ENCODE measurements around the gene RCAN1.

RCAN1 gene

DNA sequence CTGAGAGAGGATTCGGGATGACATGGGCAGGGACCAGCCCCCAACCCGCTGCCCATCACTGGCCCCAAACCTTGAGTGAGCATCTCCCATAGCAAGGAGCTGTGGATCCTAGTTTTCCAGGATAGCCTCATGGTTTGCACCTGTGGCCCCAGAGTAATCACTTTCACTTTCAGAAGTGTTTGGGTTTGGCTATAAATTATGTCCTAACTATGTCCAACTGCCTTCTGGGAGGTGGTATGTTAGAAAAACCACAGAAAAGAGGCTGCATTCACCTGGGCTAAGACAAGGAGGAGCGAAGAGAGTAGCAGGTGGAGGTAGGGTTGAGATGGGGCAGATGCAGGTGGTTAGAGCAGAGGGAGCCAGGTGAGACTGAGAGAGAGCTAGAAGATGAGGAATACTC lies 34.5 kb upstream of the RCAN1 start:
- Histone ChIP-seq H3K4ac (ENCODE audit: low read depth, low read length) (no peak overlapping the region), H2BK120ac (ENCODE audit: low read depth, low read length) (no peak overlapping the region), H3K23ac (ENCODE audit: low read length) (no peak overlapping the region), H3K79me1 (ENCODE audit: low read length) (no peaks in the 10 kb centered on the region), H3K18ac (ENCODE audit: low read length) (no peak overlapping the region), H4K5ac (ENCODE audit: low read length) (no peak overlapping the region), H3K4me3 (ENCODE audit: low read length) (no peak overlapping the region), H3K9ac (ENCODE audit: low read length) (no peak overlapping the region), H3K79me2 (ENCODE audit: control insufficient read depth, insufficient read depth, low read length) (no peaks in the 10 kb centered on the region), H4K8ac (ENCODE audit: low read depth, low read length) (no peak overlapping the region), H2BK15ac (replicated peaks; ENCODE audit: low read depth) (no peak overlapping the region), H3K56ac (ENCODE audit: low read length) (no peak overlapping the region), H3K4me2 (ENCODE audit: low read length) (no peak overlapping the region), H3K36me3 (ENCODE audit: control insufficient read depth, insufficient read depth, low read length) (no peaks in the 10 kb centered on the region), H3K27ac (ENCODE audit: low read depth, low read length) (no peak overlapping the region), H3K27me3 (ENCODE audit: insufficient read depth, low read length, poor library complexity) (no peaks in the 10 kb centered on the region), H3K4me1 (ENCODE audit: control insufficient read depth, low read depth, low read length) (no peaks in the 10 kb centered on the region), H2AK5ac (ENCODE audit: low read length) (no peak overlapping the region), H2BK5ac (ENCODE audit: low read length) (no peak overlapping the region)
- DNase-seq, result no peak
- WGBS (ENCODE audit: extremely low coverage, insufficient coverage, low lambda C conversion rate), result no CpG with 5 or more reads among the region's 3 CpGs

DNA sequence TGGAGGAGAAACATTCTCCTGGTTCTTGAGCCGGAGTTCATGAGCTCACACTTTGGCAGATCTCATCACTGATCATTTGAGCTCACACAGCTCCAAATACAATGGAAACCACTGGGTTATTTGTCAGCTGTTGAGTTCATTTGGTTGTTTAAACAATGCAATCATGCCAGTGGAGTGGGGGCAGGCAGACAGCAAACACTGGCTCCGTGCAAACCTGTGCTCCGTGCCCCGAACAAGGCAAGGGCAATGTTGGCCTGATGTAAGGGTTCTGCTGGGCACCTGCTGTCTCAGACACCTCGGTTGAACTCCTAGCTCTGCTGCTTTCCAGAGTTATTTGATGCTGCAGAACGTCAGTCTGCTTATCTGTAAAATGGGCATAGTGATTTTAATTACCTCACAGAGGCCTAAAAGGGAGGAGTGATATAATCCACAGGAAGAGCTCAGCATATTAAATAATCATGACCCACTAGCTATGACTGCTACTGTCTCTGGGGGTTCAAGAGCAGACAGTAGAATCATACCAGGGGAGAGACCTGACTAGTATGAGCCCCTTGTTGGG lies 33.9 kb upstream of the RCAN1 start:
- Histone ChIP-seq H2BK15ac (replicated peaks; ENCODE audit: low read depth) (no peak overlapping the region), H3K36me3 (ENCODE audit: control insufficient read depth, insufficient read depth, low read length) (no peaks in the 10 kb centered on the region), H3K23ac (ENCODE audit: low read length) (no peak overlapping the region), H2BK120ac (ENCODE audit: low read depth, low read length) (no peak overlapping the region), H3K4me2 (ENCODE audit: low read length) (no peak overlapping the region), H3K56ac (ENCODE audit: low read length) (no peak overlapping the region), H4K8ac (ENCODE audit: low read depth, low read length) (no peak overlapping the region), H3K9ac (ENCODE audit: low read length) (no peak overlapping the region), H3K4ac (ENCODE audit: low read depth, low read length) (no peak overlapping the region), H2BK5ac (ENCODE audit: low read length) (no peak overlapping the region), H3K4me1 (ENCODE audit: control insufficient read depth, low read depth, low read length) (no peaks in the 10 kb centered on the region), H3K79me2 (ENCODE audit: control insufficient read depth, insufficient read depth, low read length) (no peaks in the 10 kb centered on the region), H3K79me1 (ENCODE audit: low read length) (no peaks in the 10 kb centered on the region), H4K5ac (ENCODE audit: low read length) (no peak overlapping the region), H3K4me3 (ENCODE audit: low read length) (no peak overlapping the region), H3K27ac (ENCODE audit: low read depth, low read length) (no peak overlapping the region), H2AK5ac (ENCODE audit: low read length) (no peak overlapping the region), H3K27me3 (ENCODE audit: insufficient read depth, low read length, poor library complexity) (no peaks in the 10 kb centered on the region), H3K18ac (ENCODE audit: low read length) (no peak overlapping the region)
- WGBS (ENCODE audit: extremely low coverage, insufficient coverage, low lambda C conversion rate), result no CpG with 5 or more reads among the region's 6 CpGs
- no peak for DNase-seq

DNA sequence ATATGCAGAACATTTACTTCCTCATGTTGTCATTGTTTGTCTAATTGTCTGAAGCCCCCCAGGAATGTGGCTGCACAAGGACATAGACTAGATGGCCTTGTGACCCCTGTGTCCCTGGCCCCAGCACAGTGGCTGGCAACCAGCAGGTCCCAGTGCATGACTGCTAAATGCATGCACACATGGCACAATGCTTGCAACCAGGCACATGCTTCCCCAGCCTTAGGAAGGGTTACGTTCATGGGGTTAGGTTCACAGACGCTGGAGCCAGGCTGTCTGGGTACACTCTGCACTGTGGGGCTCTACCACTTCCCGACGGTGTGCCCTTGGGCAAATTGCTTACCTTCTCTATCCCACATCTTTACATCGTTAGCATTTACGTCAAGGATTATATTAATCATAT lies 32.6 kb upstream of the RCAN1 start:
- no peak overlapping the region for H3K56ac ChIP-seq (ENCODE audit: low read length)

DNA sequence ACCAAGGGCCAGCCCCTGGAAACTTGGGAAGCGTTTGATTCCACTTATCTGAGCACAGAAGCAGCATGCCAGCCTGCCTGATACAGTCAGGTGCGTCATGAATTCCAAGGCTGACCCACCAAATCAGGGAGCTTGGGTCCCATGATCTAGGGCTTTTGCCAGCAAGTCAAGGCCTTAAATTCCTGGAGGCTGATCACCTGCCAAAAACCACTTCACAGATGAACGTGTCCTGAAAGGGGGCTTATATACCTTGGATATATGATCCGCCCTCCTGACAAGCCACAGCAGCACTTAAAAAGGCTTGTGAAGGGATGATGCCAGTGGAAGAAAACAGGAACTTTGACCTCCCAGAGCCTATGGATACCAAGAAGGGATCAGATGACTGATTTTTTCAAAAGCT lies 29.9 kb upstream of the RCAN1 start:
- no peak overlapping the region for H3K56ac ChIP-seq (ENCODE audit: low read length)
- H2BK5ac ChIP-seq (ENCODE audit: low read length), result no peak overlapping the region
- no peaks in the 10 kb centered on the region for H3K79me1 ChIP-seq (ENCODE audit: low read length)
- no peak overlapping the region for H3K4ac ChIP-seq (ENCODE audit: low read depth, low read length)
- H3K18ac ChIP-seq (ENCODE audit: low read length), result no peak overlapping the region
- no peak overlapping the region for H3K27ac ChIP-seq (ENCODE audit: low read depth, low read length)
- H3K27me3 ChIP-seq (ENCODE audit: insufficient read depth, low read length, poor library complexity), result no peaks in the 10 kb centered on the region
- no peak overlapping the region for H3K4me3 ChIP-seq (ENCODE audit: low read length)
- no peaks in the 10 kb centered on the region for H3K4me1 ChIP-seq (ENCODE audit: control insufficient read depth, low read depth, low read length)
- no peak overlapping the region for H4K5ac ChIP-seq (ENCODE audit: low read length)
- H3K4me2 ChIP-seq (ENCODE audit: low read length), result no peak overlapping the region
- H2BK120ac ChIP-seq (ENCODE audit: low read depth, low read length), result no peak overlapping the region
- no peak overlapping the region for H4K8ac ChIP-seq (ENCODE audit: low read depth, low read length)
- H3K36me3 ChIP-seq (ENCODE audit: control insufficient read depth, insufficient read depth, low read length), result no peaks in the 10 kb centered on the region
- no CpG with 5 or more reads among the region's 4 CpGs for WGBS (ENCODE audit: extremely low coverage, insufficient coverage, low lambda C conversion rate)
- DNase-seq, result no peak
- H3K9ac ChIP-seq (ENCODE audit: low read length), result no peak overlapping the region
- H2AK5ac ChIP-seq (ENCODE audit: low read length), result no peak overlapping the region
- no peaks in the 10 kb centered on the region for H3K79me2 ChIP-seq (ENCODE audit: control insufficient read depth, insufficient read depth, low read length)
- no peak overlapping the region for H3K23ac ChIP-seq (ENCODE audit: low read length)
- no peak overlapping the region for H2BK15ac ChIP-seq (replicated peaks; ENCODE audit: low read depth)

More for the DNA sequence above, 32.6 kb upstream of the RCAN1 start:
- Histone ChIP-seq H2BK120ac (ENCODE audit: low read depth, low read length) (no peak overlapping the region), H2BK5ac (ENCODE audit: low read length) (no peak overlapping the region), H3K4me3 (ENCODE audit: low read length) (no peak overlapping the region), H2AK5ac (ENCODE audit: low read length) (no peak overlapping the region), H4K8ac (ENCODE audit: low read depth, low read length) (no peak overlapping the region), H3K4me2 (ENCODE audit: low read length) (no peak overlapping the region), H3K79me1 (ENCODE audit: low read length) (no peaks in the 10 kb centered on the region), H4K5ac (ENCODE audit: low read length) (no peak overlapping the region), H3K27ac (ENCODE audit: low read depth, low read length) (no peak overlapping the region), H3K79me2 (ENCODE audit: control insufficient read depth, insufficient read depth, low read length) (no peaks in the 10 kb centered on the region), H3K36me3 (ENCODE audit: control insufficient read depth, insufficient read depth, low read length) (no peaks in the 10 kb centered on the region), H3K27me3 (ENCODE audit: insufficient read depth, low read length, poor library complexity) (no peaks in the 10 kb centered on the region), H3K18ac (ENCODE audit: low read length) (no peak overlapping the region), H3K4me1 (ENCODE audit: control insufficient read depth, low read depth, low read length) (no peaks in the 10 kb centered on the region), H3K4ac (ENCODE audit: low read depth, low read length) (no peak overlapping the region), H3K23ac (ENCODE audit: low read length) (no peak overlapping the region), H2BK15ac (replicated peaks; ENCODE audit: low read depth) (no peak overlapping the region), H3K9ac (ENCODE audit: low read length) (no peak overlapping the region)
- no CpG with 5 or more reads among the region's 6 CpGs for WGBS (ENCODE audit: extremely low coverage, insufficient coverage, low lambda C conversion rate)
- DNase-seq, result no peak

DNA sequence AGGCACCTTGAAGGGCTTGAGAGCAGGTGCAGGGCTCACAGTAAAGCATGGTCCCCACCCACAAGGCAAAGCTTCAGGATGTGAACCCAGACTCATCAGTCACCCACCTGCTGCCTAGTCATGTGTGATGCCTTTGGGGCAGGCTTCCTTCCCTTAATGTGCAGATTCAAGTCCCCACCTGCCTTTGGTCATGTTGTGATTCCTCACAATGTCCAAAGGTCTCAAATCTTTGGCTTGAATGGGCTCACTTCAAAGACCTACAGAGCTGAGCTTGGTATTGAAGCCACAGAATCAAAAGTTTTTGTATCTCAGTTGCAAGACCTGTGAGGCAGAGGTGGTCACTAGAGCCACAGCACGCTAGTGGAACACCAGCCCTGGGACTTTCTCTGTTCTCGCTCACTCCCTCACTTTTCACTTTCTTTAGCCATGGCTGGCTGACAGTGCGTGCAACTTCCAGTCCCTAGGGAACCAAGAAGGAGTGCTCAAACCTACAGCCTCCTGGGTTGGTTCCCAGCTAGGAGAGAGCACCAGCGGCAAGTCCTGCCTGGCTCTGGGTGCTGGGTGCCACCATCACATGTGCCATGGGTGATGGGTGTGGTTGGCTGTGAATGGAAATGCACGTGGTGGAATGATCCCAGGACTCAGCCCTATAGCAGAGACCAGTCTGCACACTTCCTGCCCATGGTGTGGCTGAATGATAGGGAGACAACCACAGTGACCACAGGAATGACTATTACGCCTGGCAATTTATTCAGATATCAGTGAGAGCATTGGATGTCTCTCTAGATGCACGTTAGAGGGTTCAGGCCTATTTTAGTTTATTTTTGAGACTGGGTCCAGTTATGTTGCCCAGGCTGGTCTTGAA lies 27.5 kb upstream of the RCAN1 start:
- WGBS (ENCODE audit: extremely low coverage, insufficient coverage, low lambda C conversion rate), result no CpG with 5 or more reads among the region's 7 CpGs
- H4K8ac ChIP-seq (ENCODE audit: low read depth, low read length), result no peak overlapping the region
- no peak overlapping the region for H2BK15ac ChIP-seq (replicated peaks; ENCODE audit: low read depth)
- no peak overlapping the region for H3K4ac ChIP-seq (ENCODE audit: low read depth, low read length)
- no peak overlapping the region for H2BK5ac ChIP-seq (ENCODE audit: low read length)
- H3K79me1 ChIP-seq (ENCODE audit: low read length), result no peaks in the 10 kb centered on the region
- no peaks in the 10 kb centered on the region for H3K27me3 ChIP-seq (ENCODE audit: insufficient read depth, low read length, poor library complexity)
- H3K79me2 ChIP-seq (ENCODE audit: control insufficient read depth, insufficient read depth, low read length), result no peaks in the 10 kb centered on the region
- no peak overlapping the region for H3K4me2 ChIP-seq (ENCODE audit: low read length)
- H3K4me3 ChIP-seq (ENCODE audit: low read length), result no peak overlapping the region
- H3K36me3 ChIP-seq (ENCODE audit: control insufficient read depth, insufficient read depth, low read length), result no peaks in the 10 kb centered on the region
- H3K9ac ChIP-seq (ENCODE audit: low read length), result no peak overlapping the region
- no peak overlapping the region for H2AK5ac ChIP-seq (ENCODE audit: low read length)
- H3K27ac ChIP-seq (ENCODE audit: low read depth, low read length), result no peak overlapping the region
- H4K5ac ChIP-seq (ENCODE audit: low read length), result no peak overlapping the region
- no peaks in the 10 kb centered on the region for H3K4me1 ChIP-seq (ENCODE audit: control insufficient read depth, low read depth, low read length)
- H3K18ac ChIP-seq (ENCODE audit: low read length), result no peak overlapping the region
- no peak overlapping the region for H3K23ac ChIP-seq (ENCODE audit: low read length)
- no peak for DNase-seq
- no peak overlapping the region for H3K56ac ChIP-seq (ENCODE audit: low read length)
- no peak overlapping the region for H2BK120ac ChIP-seq (ENCODE audit: low read depth, low read length)

Measured in mesendoderm (in vitro differentiated cells).